Fibroblast of mammary gland (primary cell): ENCODE measurements around the gene CHAD.
"Not testable (repeated sequence)": the region's sequence is repeated elsewhere in the genome, so short reads cannot be mapped to it uniquely, and the experiment has no call there.

Experiments
- DNase-seq: peaks from one replicate; pipeline ENCODE4 v3.0.0-alpha.2; 2010; ENCODE audit warnings: low read depth
- H3K4me3 ChIP-seq: 2 replicates; pipeline ENCODE4 v1.5.1; 2011; ENCODE audit warnings: low read depth, mild to moderate bottlenecking, low read length, moderate library complexity; ENCODE audit not compliant: control insufficient read depth
- CTCF ChIP-seq: conservative IDR thresholded peaks from 2 replicates; pipeline ENCODE4 v1.5.1; 2011; ENCODE audit warnings: low read depth, low read length, inconsistent platforms; ENCODE audit not compliant: control insufficient read depth, insufficient read depth

The CHAD gene

GRCh38 chr17:50479522-50480141 is 11.0 kb upstream of the CHAD start:
- peak; percentile 48 for TF ChIP-seq CTCF
- peak overlapping the region; percentile 89 for H3K4me3 ChIP-seq
- peak; percentile 77 for DNase-seq

- no peak for TF ChIP-seq CTCF
- H3K4me3 ChIP-seq, result peak within 1 kb of the TSS; percentile 89
- DNase-seq, result peak; percentile 77
Measured at GRCh38 chr17:50478391-50479381, 10.0 kb upstream of the CHAD start, which contains the start of gene RSAD1. RSAD1 (plus strand) TSS chr17:50478860; CDS start chr17:50478885, 25 bp downstream.

GRCh38 chr17:50477976-50478375 is 9.3 kb upstream of the CHAD start:
- TF ChIP-seq CTCF, result no peak
- peak overlapping the region; percentile 89 for H3K4me3 ChIP-seq
- DNase-seq, result no peak

GRCh38 chr17:50476545-50477315 is 8.1 kb upstream of the CHAD start:
- DNase-seq, result no peak
- TF ChIP-seq CTCF, result no peak
- no peak overlapping the region for H3K4me3 ChIP-seq

DNA sequence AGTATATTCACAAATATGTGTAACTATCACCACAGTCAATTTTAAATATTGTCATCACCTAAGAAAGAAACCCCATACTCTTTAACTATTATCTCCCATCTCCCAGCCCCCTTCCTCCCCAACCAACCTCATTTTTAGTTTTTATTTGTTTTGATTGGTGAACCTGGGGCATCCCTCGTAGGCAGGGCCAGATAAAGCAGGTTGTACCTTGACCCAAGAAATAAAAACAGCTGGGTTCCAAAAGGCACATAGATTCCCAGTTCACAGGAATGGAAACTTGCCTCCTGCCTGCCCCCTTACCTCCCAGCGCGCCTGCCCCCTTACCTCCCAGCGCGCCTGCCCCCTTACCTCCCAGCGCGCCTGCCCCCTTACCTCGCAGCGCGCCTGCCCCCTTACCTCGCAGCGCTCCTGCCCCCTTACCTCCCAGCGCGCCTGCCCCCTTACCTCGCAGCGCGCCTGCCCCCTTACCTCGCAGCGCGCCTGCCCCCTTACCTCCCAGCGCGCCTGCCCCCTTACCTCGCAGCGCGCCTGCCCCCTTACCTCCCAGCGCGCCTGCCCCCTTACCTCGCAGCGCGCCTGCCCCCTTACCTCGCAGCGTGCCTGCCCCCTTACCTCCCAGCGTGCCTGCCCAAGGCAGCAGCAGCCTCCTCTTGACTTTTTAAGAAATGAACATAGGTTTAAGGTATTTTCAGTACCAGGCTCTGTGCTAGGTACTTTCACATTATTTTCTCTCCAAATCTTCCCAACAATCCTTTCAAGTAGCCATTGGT is 7.3 kb upstream of the CHAD start:
- not testable (repeated sequence) for DNase-seq

GRCh38 chr17:50475362-50475761 is 6.7 kb upstream of the CHAD start:
- no peak for DNase-seq
- TF ChIP-seq CTCF, result no peak
- no peak overlapping the region for H3K4me3 ChIP-seq

More for the DNA sequence above, 7.3 kb upstream of the CHAD start:
- H3K4me3 ChIP-seq, result not testable (repeated sequence)
